HS-27A (cell line): ENCODE data around the gene ARL5C.

ENCODE experiments used
- DNase-seq: peaks from one replicate; pipeline ENCODE4 v3.0.0-alpha.2; 2012; ENCODE audit warnings: low read depth, missing footprints

ARL5C gene

DNA sequence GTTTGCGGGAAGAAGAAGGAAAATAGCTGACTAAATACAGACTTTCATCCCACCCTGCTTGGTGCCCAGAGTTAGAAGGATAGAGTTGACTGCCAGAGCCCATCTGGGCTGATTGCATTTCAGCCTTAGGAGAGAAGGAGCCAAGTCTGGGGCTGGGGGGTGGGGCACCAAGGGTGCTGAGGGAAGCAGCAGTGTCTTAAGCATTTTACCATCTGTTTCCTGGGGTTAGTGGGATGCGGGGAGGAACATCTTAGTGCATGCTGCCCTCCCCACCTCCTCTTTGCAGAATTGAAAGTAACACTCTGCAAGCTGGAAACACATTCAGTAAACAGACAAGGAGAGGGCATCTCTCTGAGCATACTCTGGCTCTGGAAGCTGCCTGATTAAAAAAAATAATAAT, 1.5 kb upstream of the ARL5C start:
- DNase-seq = no peak

DNA sequence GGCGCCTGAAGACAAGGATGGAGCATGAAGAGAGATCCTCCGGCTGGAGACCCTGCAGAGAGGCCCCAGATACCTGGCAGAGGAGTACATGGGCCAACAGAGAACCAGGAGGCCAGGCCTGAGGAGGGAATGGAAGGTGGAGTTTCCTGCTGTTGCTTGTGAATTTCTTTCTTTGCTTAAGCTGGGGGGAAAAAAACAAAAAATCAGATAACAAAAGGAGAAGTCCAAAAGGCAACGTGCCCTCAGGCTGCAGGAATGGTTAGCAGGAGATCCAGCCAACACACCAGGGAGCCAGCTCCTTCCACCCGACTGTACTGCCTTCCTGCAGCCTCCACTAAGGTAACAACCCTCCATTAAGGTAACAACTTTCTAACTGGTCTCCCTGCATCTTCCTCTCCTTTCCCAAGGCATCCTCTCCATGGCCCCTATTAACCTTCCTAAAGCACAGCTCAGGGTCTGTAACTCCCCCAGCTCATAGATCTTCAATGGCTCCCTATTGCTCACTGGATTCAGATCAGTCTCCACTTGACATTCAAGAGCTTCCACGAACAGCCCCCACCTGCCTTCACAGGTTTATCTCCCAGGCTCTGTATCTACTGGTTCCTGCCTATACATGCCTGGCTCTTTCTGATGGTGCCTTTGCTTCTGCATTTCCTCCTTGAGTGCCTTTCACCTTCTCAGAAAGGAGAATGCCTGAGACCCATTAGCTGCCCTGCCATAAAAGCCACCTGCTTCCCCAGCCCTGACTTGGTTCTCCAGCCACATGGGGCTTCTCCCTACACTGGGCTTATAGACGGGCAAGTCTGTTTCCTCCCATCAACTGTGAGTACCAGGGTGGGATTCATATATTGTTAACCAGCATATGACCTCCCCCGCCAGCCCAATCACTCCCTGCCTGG, 725 bp upstream of the ARL5C start:
- DNase-seq = no peak

GRCh38 chr17:39165178-39165840, 652 bp downstream of the ARL5C start:
- no peak for DNase-seq

DNA sequence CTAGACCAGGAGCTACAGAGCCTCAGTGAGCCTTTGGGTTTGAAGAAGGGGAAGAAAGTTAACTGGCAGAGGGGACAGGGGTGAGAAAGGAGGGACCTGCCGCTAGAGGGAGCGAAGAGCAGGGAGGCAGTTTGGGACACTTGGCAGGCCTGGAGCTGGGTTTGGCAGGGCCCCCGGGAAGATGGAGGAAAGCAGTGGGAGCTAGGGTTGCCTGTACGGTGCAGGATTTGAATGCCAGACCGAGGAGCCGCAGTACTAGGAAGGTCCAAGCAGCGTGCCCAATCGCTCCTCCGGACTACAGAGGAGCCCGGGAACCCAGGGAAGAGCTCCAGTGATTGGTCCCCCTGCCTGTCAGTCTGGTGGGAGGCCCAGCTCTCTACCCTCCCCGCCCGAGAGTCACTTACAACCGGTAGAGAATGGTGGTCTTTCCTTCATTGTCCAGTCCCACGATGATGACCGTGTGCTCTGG, 1.3 kb downstream of the ARL5C start:
- peak; percentile 24 for DNase-seq

DNA sequence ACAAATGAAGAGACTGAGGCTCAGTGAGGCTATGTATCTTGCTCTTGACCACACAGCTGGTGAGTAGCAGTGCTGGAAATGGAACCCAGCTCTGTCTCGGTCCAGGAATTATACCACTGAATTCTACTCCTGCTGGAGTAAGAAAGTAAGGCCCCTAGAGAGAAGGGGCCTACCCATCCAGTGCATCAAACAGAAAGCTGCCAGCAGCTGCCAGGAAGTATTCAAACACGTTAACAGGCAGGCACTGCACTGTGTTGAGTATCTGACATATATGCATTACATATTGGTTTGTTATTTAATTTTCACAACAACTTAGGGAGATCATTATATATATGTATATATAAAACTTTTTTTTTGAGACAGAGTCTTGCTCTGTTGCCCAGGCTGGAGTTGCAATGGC, 4.0 kb downstream of the ARL5C start:
- no peak for DNase-seq

DNA sequence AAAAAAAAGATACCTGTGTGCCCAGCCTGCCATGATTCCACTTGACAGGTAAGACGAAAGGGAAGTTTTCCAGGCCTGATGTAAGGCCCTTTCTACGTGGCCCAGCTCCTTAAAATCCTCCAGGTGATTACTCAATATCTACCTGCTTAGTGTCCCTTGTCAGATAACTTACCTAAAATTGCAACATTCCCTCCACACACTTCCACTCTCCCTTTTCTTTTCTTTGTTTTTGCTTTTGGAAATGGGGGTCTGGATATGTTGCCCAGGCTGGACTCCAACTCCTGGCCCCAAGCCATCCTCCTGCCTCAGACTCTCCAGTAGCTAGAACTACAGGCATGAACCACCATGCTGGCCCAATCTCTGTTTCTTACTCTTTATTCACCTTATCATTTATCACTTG, 7.3 kb downstream of the ARL5C start:
- no peak for DNase-seq

DNA sequence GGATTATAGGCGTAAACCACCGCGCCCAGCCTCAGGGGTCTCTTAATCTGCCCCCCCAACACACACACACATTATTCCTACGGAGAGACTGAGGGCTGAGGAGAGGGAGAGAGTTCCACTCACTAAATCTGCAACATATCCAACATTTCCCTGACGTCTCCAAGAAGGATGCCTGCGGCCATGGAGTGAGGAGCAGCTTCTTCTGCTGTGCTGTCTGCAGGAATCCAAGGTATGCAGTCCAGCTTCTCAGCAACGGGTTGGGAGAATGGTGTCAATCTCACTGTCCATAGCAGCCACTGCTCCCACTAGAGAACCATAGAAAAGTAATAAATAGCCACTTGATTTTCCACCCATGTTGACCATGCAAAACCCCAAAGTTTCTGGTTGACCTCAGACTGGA, 9.5 kb downstream of the ARL5C start:
- no peak for DNase-seq

GRCh38 chr17:39155654-39156053, 10.3 kb downstream of the ARL5C start:
- no peak for DNase-seq

- peak; percentile 68 for DNase-seq
Observed at GRCh38 chr17:39153599-39154051, 12.3 kb downstream of the ARL5C start.

DNA sequence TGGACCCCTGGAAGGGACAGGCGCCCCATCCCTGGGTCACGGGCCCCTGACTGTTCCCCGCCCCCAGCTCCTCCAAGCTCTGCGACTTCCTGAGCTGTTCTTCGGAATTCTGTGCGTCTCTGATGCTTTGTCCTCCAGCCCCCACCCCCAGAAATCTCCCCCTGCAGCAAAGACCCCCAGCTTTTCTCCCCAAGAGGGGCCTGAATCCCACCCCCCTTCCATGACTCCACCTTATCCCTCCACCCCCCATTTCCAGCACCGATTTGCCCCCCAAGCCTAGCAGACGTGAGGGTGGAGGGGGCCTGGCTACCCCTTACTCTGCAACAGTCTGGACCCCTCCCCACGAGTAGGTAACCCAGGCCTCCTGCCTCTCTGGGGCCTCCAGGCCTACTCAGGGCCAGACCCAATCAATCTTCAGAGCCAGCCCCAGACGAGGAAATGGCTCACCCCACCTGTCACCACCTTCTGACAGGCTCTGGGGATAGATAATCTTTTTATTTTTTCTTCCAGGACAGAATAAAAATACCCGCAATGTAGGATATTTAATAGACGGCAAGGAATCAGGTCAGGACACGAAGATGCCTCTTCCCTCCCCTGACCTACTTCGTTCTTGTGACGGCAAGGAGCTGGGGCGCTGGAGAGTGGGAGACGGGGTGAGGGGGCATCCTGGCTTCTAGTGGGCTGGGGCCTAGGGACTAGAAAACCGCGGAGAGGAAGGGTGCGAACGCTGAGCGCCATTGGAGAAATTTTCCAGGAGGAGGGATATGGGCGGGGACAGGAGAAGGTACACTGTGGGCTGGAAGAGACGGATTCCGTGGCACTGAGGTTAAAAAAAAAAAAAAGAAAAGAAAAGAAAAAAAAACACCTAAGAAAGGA, 13.8 kb downstream of the ARL5C start:
- no peak for DNase-seq

DNA sequence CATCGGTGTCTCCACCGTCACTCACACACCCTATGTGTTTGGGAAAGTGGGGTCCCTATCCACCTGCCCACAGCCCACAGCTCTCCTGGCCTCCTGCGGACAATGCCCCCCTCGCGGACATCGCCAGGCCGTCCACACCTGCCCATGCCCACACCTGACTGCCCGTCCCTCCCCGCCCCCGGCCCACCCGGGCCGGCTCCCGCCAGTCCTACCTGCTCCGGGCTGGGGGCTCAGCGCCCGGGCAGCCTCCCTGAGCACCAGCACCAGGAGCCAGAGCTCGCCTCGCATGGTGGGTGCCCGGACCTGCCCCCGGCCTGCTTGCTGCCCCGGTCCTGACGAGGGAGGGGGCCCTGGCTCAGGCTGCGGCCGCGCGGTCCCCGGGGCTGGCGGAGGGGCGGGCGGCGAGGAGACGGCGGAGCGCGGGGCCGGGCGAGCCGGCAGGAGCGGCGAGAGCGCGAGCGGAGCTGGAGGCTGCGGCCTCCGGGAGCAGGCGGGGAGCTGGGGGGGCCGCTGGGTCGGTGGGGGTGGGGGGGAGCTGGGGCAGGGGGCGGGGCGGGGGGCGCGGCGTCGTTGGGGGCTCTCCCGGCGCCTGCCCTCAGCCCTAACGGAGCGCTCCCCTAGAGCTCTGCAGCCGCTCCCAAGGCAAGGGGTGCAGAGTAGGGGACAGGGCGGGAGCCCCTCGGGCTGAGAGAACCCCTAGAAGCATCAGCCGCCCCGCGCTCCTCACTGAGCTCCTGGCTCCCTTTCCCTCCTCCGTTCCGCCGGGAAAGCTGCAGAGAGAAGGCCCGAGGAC, 14.6 kb downstream of the ARL5C start, which contains the start of gene PLXDC1:
TSS of gene PLXDC1 (minus strand) at position 488 of the 793 bp plus-strand sequence. CDS start at position 288, 200 bp downstream.
- no peak for DNase-seq

- DNase-seq = no peak
Observed at GRCh38 chr17:39150795-39151149, 15.2 kb downstream of the ARL5C start.

DNA sequence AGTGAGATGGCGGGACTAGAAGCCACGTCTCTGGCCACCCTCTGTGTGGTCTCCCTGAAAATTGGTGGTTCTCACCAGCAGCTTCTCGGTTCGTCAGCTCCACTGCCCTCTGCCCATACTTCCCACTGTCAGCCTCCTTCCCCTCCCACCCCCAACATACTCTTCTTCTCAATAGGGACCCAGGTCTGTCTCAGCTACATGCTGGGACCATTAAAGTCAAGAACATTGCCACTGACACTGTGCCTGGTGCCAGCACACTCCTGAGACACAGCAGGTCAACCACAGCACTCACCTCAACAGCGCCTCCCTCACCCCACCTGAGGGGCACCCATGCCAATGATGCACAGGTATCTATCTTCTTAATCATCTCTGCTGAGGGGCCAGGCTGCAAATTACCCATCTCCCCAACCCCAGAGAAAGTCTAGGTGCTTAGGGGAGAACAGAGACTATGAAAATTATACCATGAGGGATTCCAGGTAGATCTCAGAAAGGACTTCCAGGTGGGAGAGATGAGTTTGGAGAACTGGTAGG, 15.8 kb downstream of the ARL5C start:
- DNase-seq = no peak

- DNase-seq = no peak
Observed at GRCh38 chr17:39147221-39148185, 18.5 kb downstream of the ARL5C start.

- DNase-seq = no peak
Observed at GRCh38 chr17:39146273-39146672, 19.7 kb downstream of the ARL5C start.

DNA sequence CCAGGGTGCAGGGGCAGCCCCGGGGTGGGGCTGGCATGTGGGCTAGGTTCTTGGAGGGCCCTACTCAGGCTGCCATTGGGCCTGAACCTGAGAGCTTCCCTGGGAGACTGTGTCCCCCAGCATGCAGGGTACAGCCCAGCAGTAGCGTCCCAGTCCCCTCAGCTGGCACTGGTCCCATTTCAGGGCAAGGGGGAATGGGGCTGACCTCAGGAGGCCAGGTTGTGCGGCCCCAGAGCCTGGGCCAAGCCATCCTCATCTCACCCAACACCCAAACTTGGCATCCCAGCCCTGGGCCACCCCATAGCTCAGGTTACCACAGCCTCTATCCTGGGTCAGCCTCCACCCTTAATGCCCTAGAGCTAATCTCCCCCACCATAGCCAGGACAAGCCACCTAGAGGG, 20.8 kb downstream of the ARL5C start:
- DNase-seq = no peak

- DNase-seq = no peak
Observed at GRCh38 chr17:39144416-39144840, 21.5 kb downstream of the ARL5C start.

GRCh38 chr17:39143552-39144093, 22.3 kb downstream of the ARL5C start:
- no peak for DNase-seq

GRCh38 chr17:39141915-39142664, 23.9 kb downstream of the ARL5C start:
- DNase-seq = no peak
